Uterine smooth muscle cell (primary cell): Measurements from ENCODE around the gene MRPL18. TPM values are rescaled to one million over a fixed set of nuclear protein-coding genes. Genes with fewer than 3 reads are reported as not detected.

Source experiments
- total RNA-seq: library from RNA; depleted of rRNA; stranded (reverse); fragments of >200 nt; gene quantifications from 2 replicates; pipeline ENCODE4 v1.2.3, GENCODE V29; 2014

MRPL18 gene
- total RNA-seq: 62.9 and 96.7 TPM in 2 replicates

DNA sequence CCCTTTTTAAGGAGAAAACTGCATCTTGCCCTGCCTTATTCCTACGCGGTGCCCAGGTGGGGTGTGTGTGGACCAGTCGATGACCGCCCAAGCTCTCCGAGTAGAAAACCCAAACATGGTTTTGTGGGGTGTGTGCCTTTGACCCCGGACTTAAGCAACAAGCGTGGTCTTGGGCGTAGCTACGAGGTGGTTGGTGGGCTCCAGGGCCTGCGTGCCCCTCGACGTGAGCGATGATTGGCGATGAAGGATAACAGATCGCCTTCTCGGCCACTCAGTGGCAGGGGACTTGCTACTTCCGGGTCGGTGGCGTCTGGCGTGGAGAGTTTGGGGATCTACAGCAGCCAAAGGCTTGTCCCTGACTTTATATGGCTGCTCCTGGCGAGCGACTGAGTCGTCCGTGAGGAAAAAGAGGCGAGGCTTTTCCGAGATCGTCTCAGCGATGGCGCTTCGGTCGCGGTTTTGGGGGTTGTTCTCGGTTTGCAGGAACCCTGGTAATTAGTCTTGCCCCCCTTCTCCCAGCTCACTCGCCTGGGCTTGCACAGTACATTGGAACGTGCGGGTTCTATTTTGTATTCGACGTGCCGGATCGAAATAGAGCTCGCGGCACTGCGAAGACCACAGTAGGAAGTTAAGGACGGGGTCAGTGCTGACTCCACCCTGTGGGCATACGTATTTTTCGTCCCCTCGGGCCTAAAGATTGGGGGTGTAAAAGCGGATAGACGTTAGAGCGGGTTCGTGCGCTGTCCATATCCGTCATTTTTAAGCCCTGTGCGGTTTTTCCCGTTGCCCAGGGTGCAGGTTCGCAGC, at the start of gene MRPL18:
TSS of gene MRPL18 (plus strand) at position 319 of the 807 bp plus-strand sequence. CDS start at position 440, 121 bp downstream.

DNA sequence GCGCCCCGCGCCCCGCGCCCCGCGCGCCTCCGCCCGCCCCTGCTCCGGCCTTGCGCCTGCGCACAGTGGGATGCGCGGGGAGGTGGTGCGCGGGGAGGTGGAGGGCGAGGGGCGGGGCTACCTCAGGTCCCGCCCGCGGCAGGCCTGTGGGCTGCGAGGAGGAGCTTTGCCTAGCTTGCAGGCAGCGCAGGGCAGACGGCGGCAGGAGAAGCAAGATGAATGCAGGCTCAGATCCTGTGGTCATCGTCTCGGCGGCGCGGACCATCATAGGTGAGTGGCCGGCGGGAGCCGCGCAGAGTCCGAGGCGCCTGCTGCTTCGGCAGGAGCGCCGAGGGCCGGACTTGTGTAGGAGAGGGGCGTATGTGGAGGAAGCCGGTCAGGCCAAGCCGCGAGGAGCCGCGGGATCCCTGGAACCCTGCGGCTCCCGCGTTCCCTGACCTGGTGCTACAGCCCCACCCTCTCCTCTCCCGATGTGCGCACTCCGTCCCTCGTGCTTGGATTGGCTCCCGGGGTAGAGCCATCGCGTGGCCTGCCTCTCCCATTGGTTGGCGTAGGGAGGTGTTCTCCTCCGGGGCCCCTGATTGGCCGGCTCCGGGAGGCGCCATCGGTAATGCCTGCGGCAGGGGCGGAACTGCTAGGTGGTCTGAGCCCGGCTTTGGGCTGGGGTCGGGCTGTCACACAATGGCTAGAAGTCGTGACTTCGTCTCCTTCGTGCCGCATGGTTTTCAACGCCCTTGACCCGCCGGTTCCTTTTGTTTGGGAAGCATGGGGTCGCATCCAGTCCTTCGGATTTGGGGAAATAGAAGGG, 28.2 kb upstream of the MRPL18 start, which contains the start of gene ACAT2:
TSS of gene ACAT2 (plus strand) at position 173 of the 808 bp plus-strand sequence. CDS start at position 216, 43 bp downstream.

DNA sequence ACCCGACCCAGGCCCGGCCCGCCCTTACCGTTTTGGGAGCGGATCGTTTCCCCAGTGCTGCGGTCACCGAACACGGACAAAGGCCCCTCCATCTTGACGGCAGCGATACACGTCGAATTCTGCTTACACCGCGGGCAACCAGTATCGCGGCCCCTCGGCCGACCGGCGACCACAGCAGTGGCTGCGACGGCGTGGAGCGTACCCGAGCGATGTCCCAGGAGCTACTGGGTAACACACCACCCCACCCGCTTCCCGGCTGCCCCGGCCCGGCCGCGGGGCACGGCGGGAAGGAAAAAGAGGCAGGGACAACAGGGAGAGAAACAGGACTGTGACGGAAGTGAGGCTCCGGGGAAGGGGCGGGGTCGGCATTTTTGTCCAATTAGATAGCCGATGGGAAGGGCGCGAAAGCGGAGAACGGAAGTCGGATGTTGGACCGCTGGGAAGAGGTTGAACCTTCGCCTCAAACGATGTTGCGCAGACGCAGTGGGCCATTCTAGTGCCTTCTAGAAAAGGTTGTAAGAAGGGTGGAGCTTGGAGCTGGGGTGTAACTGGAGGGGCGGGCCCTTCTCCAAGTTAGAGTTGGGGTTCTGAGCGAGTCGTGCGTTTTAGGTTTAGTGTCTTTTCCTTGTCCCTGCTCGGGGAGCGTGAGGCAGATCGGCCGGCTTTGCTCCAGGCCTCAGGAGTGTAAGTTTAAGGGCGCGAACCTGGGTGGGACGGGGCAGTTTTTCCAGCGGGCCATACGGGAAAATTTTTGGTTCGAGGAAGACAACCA, 704 bp upstream of the MRPL18 start, which contains the start of gene TCP1:
TSS of gene TCP1 (minus strand) at position 226 of the 772 bp plus-strand sequence. CDS start at position 92, 134 bp downstream.

DNA sequence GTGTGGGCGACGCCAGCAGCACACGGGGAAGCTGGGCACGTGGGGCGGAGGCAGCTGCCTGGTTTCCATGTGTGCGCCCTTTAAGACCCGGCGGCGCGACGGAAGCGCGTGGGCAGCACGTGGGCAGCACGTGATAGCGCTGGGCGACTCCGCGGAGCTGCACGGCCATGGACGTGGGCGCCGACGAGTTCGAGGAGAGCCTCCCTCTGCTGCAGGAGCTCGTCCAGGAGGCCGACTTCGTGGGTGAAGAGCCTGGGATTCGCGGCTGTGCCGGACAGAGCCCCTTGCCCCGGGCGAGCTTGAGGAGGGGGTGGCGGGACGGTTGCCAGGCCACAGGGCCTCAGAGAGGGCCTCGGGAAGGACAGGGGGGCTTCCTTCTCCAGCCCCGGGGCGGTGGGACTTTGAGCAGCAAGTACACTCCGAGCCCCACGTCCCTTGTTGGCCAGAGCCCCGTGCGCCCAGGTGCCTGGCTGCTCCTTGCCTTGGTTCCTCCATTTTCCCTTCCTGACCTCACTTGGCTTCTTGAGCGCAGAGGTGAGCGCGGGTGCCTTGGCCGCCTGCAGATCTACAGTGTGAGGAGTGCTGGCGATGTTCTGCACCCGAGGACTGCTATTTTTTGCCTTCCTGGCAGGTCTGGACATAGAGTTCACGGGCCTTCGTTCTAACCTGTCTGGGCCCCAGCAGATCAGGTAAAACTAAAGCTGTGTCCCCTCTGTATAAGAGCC, 10.0 kb downstream of the MRPL18 start, which contains the start of gene PNLDC1:
TSS of gene PNLDC1 (plus strand) at position 136 of the 725 bp plus-strand sequence. CDS start at position 168, 32 bp downstream.

Other genes starting within 250 kb of the MRPL18 start
- 193 and 456 TPM in 2 replicates for gene SOD2, start 97.2 kb upstream of the MRPL18 start, total RNA-seq
- 102 and 115 TPM in 2 replicates for gene WTAP, start 63.0 kb upstream of the MRPL18 start, total RNA-seq
- gene ACAT2, start 28.4 kb upstream of the MRPL18 start, total RNA-seq: 144 and 145 TPM in 2 replicates
- gene TCP1, start 865 bp upstream of the MRPL18 start, total RNA-seq: 254 and 451 TPM in 2 replicates
- gene PNLDC1, start 9.8 kb downstream of the MRPL18 start, total RNA-seq: not detected in 2 replicates
- not detected in 2 replicates for gene MAS1, start 100.5 kb downstream of the MRPL18 start, total RNA-seq
- gene IGF2R, start 178.6 kb downstream of the MRPL18 start, total RNA-seq: 172 and 278 TPM in 2 replicates